Occipital lobe (tissue), 2 donors: ENCODE results near the gene PRLHR. TPM values are rescaled to one million over a fixed set of nuclear protein-coding genes. Genes with fewer than 3 reads are reported as not detected.

Experiments used
- DNase-seq: peaks from one replicate; lab custom pipeline; 2025; lab: John Stamatoyannopoulos, UW
- total RNA-seq: library from RNA; depleted of rRNA; stranded (reverse); fragments of >200 nt; gene quantifications from one replicate; pipeline ENCODE4 v1.2.3, GENCODE V29; 2014

Gene PRLHR
- total RNA-seq, 1 donor from 2014 or later = 4.1 TPM

GRCh38 chr10:118564114-118564513 lies 31.3 kb downstream of the PRLHR start:
- no peak for DNase-seq

- no peak for DNase-seq
Measured at GRCh38 chr10:118563373-118563890, 32.0 kb downstream of the PRLHR start.

GRCh38 chr10:118562851-118563250 lies 32.6 kb downstream of the PRLHR start:
- DNase-seq = no peak

- no peak for DNase-seq
Measured at GRCh38 chr10:118557946-118558345, 37.5 kb downstream of the PRLHR start.

GRCh38 chr10:118551535-118552100 lies 43.8 kb downstream of the PRLHR start:
- no peak for DNase-seq

- no peak for DNase-seq
Measured at GRCh38 chr10:118547282-118547681, 48.2 kb downstream of the PRLHR start.

- no peak for DNase-seq
Measured at GRCh38 chr10:118546479-118546878, 49.0 kb downstream of the PRLHR start.

GRCh38 chr10:118545381-118545780 lies 50.1 kb downstream of the PRLHR start:
- no peak for DNase-seq

- no peak for DNase-seq
Measured at GRCh38 chr10:118544401-118544948, 51.0 kb downstream of the PRLHR start.

- DNase-seq = no peak
Measured at GRCh38 chr10:118543714-118544400, 51.6 kb downstream of the PRLHR start.

- DNase-seq = no peak
Measured at GRCh38 chr10:118542745-118543144, 52.7 kb downstream of the PRLHR start.

- DNase-seq = no peak
Measured at GRCh38 chr10:118542205-118542604, 53.2 kb downstream of the PRLHR start.

GRCh38 chr10:118541718-118542117 lies 53.7 kb downstream of the PRLHR start:
- DNase-seq = no peak

Other genes with a start within 250 kb of the PRLHR start
- 42.4 TPM for gene CACUL1, start 159.3 kb upstream of the PRLHR start, total RNA-seq